SU-DHL-6 (cell line): ENCODE measurements around the gene NPB.

Experiments used
- CTCF ChIP-seq: fragments of 200-600 bp; sonication (generic); IDR thresholded peaks from one replicate; pipeline ENCODE4 v1.5.1; 2017; ENCODE audit warnings: antibody characterized with exemption, mild to moderate bottlenecking, low read length, moderate library complexity; ENCODE audit not compliant: insufficient read depth, poor library complexity, severe bottlenecking
- EZH2phosphoT487 ChIP-seq: fragments of 200-600 bp; sonication (generic), shearing (Covaris generic); conservative IDR thresholded peaks from 2 replicates; pipeline ENCODE4 v1.6.1; 2018; ENCODE audit warnings: mild to moderate bottlenecking, antibody characterized with exemption, low read length, moderate library complexity, mixed read lengths

DNA sequence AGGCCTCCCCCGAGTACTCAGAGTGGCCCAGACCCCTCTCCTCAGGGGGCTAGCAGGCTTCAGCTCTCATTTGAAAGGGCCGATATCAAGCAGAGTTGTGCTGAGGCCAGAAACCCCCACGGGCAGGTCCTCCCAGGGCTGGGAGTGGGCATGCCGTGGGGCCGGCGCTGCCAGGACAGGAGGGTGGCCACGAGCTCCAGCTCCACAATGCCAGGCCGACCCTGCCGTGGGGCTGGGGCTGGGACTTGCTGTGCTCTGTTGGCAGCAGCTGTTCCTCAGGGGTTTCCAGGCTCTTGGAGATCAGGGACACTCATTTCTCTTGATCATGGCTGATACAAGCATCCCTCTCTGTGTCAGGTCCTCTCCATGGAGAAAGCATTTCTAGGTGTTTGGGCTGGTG lies 3.2 kb upstream of the NPB start:
- no peak for TF ChIP-seq CTCF
- TF ChIP-seq EZH2phosphoT487 = no peak
